ENCODE data around the gene APPL1. TPM values are rescaled to one million over a fixed set of nuclear protein-coding genes. Genes with fewer than 3 reads are reported as not detected.

APPL1 gene, protein sequence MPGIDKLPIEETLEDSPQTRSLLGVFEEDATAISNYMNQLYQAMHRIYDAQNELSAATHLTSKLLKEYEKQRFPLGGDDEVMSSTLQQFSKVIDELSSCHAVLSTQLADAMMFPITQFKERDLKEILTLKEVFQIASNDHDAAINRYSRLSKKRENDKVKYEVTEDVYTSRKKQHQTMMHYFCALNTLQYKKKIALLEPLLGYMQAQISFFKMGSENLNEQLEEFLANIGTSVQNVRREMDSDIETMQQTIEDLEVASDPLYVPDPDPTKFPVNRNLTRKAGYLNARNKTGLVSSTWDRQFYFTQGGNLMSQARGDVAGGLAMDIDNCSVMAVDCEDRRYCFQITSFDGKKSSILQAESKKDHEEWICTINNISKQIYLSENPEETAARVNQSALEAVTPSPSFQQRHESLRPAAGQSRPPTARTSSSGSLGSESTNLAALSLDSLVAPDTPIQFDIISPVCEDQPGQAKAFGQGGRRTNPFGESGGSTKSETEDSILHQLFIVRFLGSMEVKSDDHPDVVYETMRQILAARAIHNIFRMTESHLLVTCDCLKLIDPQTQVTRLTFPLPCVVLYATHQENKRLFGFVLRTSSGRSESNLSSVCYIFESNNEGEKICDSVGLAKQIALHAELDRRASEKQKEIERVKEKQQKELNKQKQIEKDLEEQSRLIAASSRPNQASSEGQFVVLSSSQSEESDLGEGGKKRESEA
- 12.2 to 17.8 TPM (median 17.1 TPM) in 5 replicates for total RNA-seq (2022; extraction: Qiagen RNA extraction)

DNA sequence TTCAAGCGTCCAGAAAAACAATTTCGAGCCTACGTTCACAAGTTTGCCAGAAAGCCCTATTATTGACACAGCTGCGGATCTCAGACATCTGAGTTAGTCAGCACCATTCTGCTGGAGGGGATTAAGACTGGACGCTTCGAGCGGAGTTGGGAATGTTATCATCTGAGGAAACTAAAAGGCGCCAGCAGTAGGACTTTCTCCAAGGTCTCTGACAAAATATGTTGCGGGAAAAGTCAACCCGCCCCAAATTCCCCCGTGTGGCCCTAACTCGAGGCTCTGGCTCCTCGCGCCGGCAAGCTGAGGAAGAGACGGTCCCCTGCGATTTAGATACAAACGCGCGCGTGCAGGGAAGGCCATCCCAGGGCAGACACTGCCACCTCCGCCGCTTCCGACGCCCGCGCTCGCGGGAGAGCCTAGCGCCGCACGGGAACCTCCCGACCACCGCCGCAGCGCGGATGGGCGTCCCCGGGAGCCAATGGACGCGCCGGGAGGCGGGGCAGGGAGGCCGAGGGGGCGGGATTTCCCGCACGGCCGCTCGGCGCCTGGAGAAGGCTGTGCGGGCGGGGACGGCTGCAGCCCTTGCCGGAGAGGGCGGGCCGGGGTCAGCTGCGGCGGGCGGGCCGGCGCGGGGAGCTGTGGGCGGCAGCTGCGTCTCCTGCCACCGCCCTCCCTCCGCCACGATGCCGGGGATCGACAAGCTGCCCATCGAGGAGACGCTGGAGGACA, at the start of gene APPL1:
TSS of gene APPL1 (plus strand) at position 526 of the 726 bp plus-strand sequence. CDS start at position 681, 155 bp downstream.

DNA sequence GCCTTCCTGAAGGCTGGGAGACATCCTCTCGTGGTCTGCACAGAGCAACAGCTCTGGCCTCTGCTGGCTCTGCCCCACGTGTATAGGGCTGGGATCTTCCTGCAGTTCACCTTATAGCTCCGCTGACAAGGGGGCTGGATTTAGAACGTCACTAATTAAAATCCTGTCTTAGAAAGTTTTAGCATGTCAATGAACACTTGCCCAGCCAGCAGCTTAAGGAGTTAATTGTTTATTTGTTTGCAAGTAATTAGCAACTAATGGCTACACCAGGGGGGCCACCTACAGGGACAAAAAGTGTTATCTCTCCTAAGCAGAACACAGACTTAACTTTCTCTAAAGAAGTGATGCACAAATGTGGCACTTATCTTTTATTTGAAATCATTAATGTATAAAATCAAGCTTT, 27.6 kb upstream of the APPL1 start, which contains the start of gene HESX1:
TSS of gene HESX1 (minus strand) at position 84 of the 403 bp plus-strand sequence. CDS start at position 24, 60 bp downstream.

DNA sequence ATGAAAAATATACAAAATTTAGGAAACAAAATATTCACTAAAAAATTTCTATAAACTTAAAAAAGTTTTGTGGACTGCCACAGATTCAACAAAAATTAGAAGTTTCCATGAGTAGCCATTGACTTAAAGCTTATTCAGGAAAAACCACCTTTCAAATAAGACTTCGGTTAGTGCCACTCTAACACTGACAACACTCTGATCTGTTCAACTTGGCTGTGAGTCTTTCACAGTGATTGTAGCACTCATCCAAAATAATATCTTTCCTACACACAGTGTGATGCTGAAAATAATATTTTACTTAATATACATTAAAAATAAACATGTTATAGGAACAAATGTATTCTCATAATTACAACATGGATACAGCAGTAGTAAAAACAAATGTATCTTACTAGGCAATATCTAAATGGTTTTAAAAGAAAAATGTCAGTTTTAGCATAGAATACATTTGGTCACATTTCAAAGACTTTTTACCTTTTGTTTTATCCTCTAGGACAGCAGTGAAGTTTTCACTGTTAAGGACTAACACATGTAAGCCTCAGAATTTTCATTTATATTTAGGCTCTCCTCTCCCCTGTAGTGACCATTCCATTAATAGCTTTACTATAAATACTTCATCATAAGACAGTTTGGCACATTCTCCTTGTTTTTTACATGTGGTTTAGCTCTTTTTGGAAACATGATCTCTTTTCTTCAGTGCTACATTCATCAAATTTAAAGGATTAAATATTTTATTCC, 64.8 kb downstream of the APPL1 start, which contains the start of gene ASB14:
TSS of gene ASB14 (minus strand) at position 527 of the 738 bp plus-strand sequence. CDS start 652 bp downstream, outside the sequence.

Other genes starting within 250 kb of the APPL1 start
- 0.32 to 0.53 TPM (median 0.47 TPM) in 5 replicates for gene SPATA12, start 167.1 kb upstream of the APPL1 start, total RNA-seq (2022; extraction: Qiagen RNA extraction)
- gene IL17RD, start 62.4 kb upstream of the APPL1 start, total RNA-seq (2022; extraction: Qiagen RNA extraction), result 0.47 to 1.3 TPM (median 1.0 TPM) in 5 replicates
- gene HESX1, start 27.8 kb upstream of the APPL1 start, total RNA-seq (2022; extraction: Qiagen RNA extraction), result 0.12 to 0.43 TPM (median 0.24 TPM) in 4 of 5 replicates, not detected in the other
- gene ASB14, start 65.0 kb downstream of the APPL1 start, total RNA-seq (2022; extraction: Qiagen RNA extraction), result not detected in 5 replicates